ENCODE measurements around the gene ZFP90.
"Not testable (repeated sequence)": the region's sequence is repeated elsewhere in the genome, so short reads cannot be mapped to it uniquely, and the experiment has no call there.

The ZFP90 gene

GRCh38 chr16:68492543-68493411 is 46.3 kb upstream of the ZFP90 start:
- peaks cover 0 to 7% (median 0%) of the 10 kb centered on the region in 4 donors for H3K4me1 ChIP-seq
- H3K27ac ChIP-seq, result no peak overlapping the region
- no peak for TF ChIP-seq CTCF (IDR thresholded peaks at IDR 0.05)
- intact Hi-C loops (cut with DNase I; ENCODE audit: low total_unique reads), result no loop called here
- peaks cover 0 to 45% of the 10 kb centered on the region in 2 donors for H3K27me3 ChIP-seq
- DNase-seq, result no peak
- H3K9me3 ChIP-seq, result no peaks in the 10 kb centered on the region
- H3K36me3 ChIP-seq, result no peaks in the 10 kb centered on the region
- no peak overlapping the region for H3K4me3 ChIP-seq

GRCh38 chr16:68493412-68494070 is 45.5 kb upstream of the ZFP90 start:
- no peak for TF ChIP-seq CTCF (IDR thresholded peaks at IDR 0.05)
- DNase-seq, result no peak
- Histone ChIP-seq H3K4me1 (peaks cover 0 to 7% (median 0%) of the 10 kb centered on the region in 4 donors), H3K4me3 (no peak overlapping the region), H3K27me3 (peaks cover 0 to 51% of the 10 kb centered on the region in 2 donors), H3K36me3 (no peaks in the 10 kb centered on the region), H3K9me3 (no peaks in the 10 kb centered on the region), H3K27ac (no peak overlapping the region)
- intact Hi-C loops (cut with DNase I; ENCODE audit: low total_unique reads), result no loop called here

- DNase-seq; intact Hi-C loops (cut with DNase I; ENCODE audit: low total_unique reads); H3K4me3 ChIP-seq; H3K27ac ChIP-seq; H3K9me3 ChIP-seq; H3K36me3 ChIP-seq: not testable (repeated sequence)
- Histone ChIP-seq H3K4me1 (peaks cover 0 to 11% (median 0%) of the 10 kb centered on the region in 4 donors), H3K27me3 (peaks cover 0 to 54% of the 10 kb centered on the region in 2 donors)
Observed at GRCh38 chr16:68494261-68494660, 44.8 kb upstream of the ZFP90 start.

- intact Hi-C loops (cut with DNase I; ENCODE audit: low total_unique reads), result no loop called here
- H3K27me3 ChIP-seq, result peaks cover 0 to 50% of the 10 kb centered on the region in 2 donors
- H3K4me3 ChIP-seq, result no peak overlapping the region
- no peak for DNase-seq
- H3K27ac ChIP-seq, result no peak overlapping the region
- no peaks in the 10 kb centered on the region for H3K36me3 ChIP-seq
- peaks cover 0 to 11% (median 0%) of the 10 kb centered on the region in 4 donors for H3K4me1 ChIP-seq
- H3K9me3 ChIP-seq, result no peaks in the 10 kb centered on the region
- no peak for TF ChIP-seq CTCF (IDR thresholded peaks at IDR 0.05)
Observed at GRCh38 chr16:68496689-68497088, 42.4 kb upstream of the ZFP90 start.

GRCh38 chr16:68499006-68499405 is 40.1 kb upstream of the ZFP90 start:
- Histone ChIP-seq H3K9me3 (no peaks in the 10 kb centered on the region), H3K36me3 (no peaks in the 10 kb centered on the region), H3K27ac (no peak overlapping the region), H3K4me3 (no peak overlapping the region), H3K27me3 (peaks cover 0 to 27% of the 10 kb centered on the region in 2 donors), H3K4me1 (peaks cover 0 to 11% (median 0%) of the 10 kb centered on the region in 4 donors)
- no peak for DNase-seq
- intact Hi-C loops (cut with DNase I; ENCODE audit: low total_unique reads), result no loop called here
- TF ChIP-seq CTCF (IDR thresholded peaks at IDR 0.05), result no peak

- no peaks in the 10 kb centered on the region for H3K9me3 ChIP-seq
- TF ChIP-seq CTCF (IDR thresholded peaks at IDR 0.05), result no peak
- H3K27ac ChIP-seq, result no peak overlapping the region
- intact Hi-C loops (cut with DNase I; ENCODE audit: low total_unique reads), result no loop called here
- no peaks in the 10 kb centered on the region for H3K36me3 ChIP-seq
- peaks cover 0 to 38% of the 10 kb centered on the region in 2 donors for H3K27me3 ChIP-seq
- no peak overlapping the region for H3K4me3 ChIP-seq
- no peak for DNase-seq
- peaks cover 0 to 5% (median 0%) of the 10 kb centered on the region in 4 donors for H3K4me1 ChIP-seq
Observed at GRCh38 chr16:68503334-68503733, 35.8 kb upstream of the ZFP90 start.
